HG03175 (cell line): Measurements from ENCODE around the gene EXD3.

Experiments used
- ATAC-seq: cut with Tn5 transposase; IDR thresholded peaks from one replicate; pipeline ENCODE4 v1.9.1; 2021; ENCODE audit warnings: mild to moderate bottlenecking, moderate library complexity; ENCODE audit not compliant: unreplicated experiment

EXD3 gene

GRCh38 chr9:137297966-137298365, 125.0 kb downstream of the EXD3 start:
- ATAC-seq, result no peak

DNA sequence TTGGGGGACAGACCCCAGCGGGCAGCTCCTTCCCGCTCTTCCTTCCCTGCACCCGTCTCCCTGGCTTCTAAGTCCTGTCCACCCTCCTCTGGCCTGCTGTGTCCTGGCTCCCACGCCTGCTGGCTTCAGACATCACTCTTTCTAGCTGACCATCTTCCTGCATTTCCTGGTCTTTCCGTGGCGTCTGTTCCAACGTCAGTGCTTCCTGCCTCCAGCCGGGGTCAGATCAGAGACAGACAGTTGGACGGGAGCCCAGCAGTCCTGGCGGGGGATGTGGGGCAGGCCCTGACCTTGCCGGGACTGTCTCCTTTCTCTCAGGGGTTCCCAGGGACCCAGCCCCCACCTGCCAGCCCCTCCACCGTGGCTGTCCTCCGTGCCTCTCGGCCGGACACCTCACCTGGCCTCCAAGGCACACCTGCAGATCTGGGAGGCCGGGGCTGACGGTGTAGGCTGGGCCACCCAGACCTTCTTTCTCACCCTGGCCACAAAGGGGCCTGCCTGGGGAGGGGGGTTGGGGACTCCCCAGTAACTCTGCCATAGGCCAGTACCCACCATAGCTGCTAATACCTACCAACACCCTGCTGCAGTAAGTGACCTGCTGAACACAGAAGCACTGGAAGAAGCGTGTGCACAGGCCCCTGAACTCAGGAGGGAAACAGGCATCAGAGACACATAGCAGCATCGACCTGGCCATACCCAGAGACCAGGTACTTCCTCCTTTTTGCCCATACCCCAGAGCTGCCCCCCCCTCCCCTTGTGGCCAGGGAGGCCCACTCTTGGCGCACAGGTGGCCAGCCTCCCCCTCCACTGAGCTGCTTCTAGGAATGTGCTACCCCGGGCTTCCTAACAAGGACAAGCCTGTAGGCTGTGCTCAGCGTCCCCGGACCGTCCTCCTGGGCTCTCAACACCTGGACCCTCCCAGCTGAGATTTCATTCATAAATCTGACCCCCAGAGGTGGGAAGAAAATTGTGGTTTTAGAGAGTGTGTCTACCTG, 126.0 kb downstream of the EXD3 start:
- ATAC-seq, result no peak

DNA sequence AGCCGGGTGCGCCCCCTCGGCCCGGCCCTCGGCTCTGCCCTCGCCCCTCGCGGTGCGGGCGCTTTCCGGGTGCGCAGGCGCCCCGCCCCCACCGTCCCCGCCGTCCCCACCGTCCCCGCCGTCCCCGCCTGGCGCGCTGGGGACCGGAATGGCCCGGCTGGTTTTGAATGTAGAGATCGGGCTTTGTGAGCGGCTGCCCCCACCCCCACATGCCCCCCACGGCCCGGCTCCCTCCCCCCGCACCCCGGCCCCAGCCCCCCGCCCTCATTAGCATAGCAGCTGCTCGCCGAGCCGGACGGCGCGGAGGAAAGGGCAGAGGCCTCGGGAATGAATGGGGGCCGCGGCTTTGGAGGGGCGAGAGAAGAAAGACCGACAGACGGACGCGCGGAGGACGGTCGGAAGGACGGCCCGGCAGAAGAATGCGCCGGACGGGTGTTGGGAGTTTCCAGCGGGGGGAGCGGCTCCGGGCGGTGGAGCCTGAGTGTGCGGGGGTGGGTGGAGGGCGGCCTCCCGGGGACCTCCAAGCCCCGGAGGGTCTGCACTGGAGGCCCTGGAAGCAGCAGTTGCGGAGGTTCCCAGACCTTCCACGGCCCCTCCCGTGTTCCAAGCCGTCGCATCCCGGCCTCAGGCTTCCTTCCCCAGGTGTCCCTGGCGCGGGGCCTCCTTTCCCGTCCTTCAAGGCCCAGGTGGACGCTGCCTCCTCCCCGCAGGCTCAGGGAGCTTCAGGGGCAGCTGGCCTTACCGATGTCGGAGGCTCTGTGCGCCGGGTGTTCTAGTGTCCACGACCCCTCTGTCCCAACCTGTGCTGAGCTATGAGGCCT, 126.9 kb downstream of the EXD3 start:
- ATAC-seq, result no peak

- ATAC-seq, result peak; percentile 43
Measured at GRCh38 chr9:137295238-137295811, 127.6 kb downstream of the EXD3 start.

DNA sequence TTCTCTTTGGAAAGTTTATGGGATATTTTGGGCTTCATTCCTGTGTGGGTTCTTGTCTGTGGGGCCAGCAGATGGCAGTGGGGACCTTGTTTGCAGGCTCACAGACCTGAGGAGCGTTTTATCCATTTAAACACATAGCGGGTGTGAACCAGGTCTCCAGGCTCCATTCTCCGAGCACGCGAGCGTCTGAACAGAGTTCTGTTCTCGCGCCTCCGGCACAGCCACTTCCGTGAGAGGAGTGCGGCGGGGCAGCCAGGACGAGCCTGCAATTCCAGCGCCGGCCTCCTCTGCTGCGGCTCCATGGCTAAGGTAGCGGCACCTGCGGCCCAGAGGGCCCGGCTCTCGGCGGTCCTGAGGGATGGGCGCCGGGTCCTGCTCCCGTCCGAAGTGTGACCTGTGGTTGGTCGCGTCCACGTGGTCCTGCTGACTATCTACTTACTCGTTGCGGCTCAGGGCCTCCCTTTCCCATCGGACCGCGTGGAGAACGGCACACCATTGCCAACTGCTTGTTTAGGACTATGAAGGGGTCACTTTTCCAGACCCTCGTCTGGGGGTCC, 128.2 kb downstream of the EXD3 start:
- no peak for ATAC-seq

GRCh38 chr9:137294091-137294680, 128.8 kb downstream of the EXD3 start:
- ATAC-seq, result no peak

GRCh38 chr9:137293482-137294090, 129.4 kb downstream of the EXD3 start:
- ATAC-seq, result no peak

GRCh38 chr9:137293094-137293481, 129.9 kb downstream of the EXD3 start:
- ATAC-seq, result no peak

- no peak for ATAC-seq
Measured at GRCh38 chr9:137286975-137287383, 136.0 kb downstream of the EXD3 start.

DNA sequence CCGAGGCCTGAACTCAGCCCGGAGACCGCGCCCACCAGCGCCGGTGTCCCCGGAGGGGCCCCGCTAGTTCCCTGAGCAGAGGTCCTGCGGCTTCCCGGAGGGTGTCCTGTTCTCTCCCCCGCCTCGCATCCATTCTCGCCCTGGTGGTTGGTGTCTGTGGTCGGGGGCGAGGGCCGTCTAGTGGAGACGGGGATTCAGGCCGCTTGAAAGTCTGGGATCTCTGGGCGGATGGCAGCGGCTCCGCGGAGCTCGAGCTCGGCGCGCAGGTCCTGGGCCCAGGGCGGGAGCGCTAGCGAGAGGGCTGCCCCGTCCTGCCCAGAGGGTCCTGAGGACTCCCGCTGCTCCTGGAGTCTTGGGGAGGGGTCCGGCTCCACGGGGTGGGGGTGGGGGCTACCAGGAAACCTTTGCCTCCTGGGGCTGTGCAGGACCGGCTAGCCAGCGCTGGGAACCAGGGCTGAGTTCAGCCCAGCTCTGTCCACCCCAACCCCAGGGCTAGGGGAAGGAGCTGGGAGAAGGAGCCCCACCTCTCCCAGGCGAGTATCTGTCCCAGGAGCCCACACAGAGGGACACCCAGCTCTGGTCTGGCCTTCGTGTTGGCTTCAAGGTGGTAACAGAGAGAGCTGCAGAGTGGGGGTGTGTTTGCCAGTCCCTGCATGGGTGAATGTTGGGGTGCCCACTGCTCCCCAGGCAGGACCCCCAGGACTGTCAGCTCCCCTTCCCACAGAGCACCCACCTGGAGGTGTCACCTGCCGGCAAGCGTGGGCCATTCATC, 141.4 kb downstream of the EXD3 start:
- no peak for ATAC-seq

GRCh38 chr9:137280474-137281344, 142.3 kb downstream of the EXD3 start:
- ATAC-seq, result no peak

DNA sequence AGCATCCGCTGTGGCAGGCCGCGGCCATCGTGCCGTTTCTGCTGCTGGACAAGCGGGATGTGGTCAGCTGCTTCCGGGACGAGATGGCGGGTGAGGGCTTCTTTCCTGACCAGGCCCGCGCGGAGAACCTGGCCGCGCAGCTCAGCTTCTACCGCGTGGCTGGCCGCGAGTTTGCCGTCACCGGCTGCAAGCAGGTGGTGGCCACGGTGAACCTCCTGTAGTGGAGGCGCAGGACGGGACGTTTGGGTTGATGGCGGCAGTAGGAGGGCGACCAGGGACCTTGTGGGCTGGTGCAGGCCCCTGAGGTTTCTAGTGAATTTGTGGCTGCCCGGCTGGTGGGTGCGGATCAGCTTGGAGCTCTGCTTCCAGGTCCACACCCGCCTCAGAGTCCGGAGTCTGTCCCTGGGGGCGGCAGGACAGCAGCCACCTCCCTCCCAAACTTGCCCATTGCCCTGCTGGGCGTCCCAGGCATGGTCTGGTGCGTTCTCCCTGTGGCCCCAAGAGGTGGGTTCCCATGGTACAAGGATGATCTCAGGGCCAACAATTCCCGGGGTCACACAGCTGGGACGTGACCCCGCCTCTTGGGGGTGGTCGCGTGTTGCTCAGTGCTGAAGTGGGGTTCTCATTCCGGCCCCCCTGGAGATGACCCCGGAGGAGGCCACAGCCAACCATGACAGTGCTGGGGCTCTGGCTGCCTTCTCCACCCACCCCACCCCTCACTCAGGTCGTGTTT, 143.1 kb downstream of the EXD3 start:
- no peak for ATAC-seq

DNA sequence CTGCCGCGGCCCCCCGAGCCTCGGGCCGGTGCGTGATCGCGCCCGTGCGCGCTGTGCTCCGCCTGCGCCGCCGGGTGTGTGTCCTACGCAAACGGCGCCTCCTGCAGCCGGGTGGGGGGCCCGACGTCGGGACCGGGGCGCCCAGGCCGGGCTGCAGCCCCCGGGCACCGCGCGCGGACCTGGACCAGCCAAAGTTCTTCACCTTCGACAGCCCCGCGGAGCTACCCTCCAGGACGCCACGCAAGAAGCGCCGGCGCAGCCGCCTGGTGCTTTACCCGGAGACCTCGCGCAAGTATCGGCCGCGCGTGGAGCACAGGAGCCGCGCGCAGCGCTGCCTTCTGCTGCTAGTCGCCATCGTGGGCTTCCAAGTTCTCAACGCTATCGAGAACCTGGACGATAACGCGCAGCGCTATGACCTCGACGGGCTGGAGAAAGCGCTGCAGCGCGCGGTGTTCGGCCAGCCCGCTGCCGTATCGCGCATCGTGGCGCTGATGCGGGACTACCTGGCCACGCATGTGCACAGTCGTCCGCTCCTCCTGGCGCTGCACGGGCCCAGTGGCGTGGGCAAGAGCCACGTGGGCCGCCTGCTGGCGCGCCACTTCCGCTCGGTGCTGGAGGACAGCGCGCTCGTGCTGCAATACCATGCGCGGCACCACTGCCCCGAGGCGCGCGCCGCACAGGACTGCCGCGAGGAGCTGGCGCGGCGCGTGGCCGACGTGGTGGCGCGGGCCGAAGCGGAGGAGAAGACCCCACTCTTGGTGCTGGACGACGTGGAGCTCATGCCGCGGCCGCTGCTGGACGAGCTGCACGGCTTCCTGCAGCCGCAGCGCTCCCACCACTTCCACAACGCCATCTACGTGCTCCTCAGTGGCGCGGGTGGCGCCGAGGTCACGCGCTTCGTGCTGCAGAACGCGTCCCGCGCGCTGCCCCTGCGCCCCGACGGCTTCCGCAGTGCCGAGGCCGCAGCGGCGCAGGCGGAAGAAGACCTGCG, 143.9 kb downstream of the EXD3 start:
- ATAC-seq, result no peak

GRCh38 chr9:137278061-137278701, 144.8 kb downstream of the EXD3 start:
- no peak for ATAC-seq

- peak; percentile 81 for ATAC-seq
Measured at GRCh38 chr9:137277329-137278041, 145.5 kb downstream of the EXD3 start, which contains the start of gene TOR4A. TOR4A (plus strand) TSS chr9:137277726; CDS start chr9:137278690, 964 bp downstream.
